NCI-H2227 (cell line): Measurements from ENCODE around the gene CTNNA2.
A peak's percentile ranks its signal among the peaks of the same experiment; 100 is the strongest.
"Not testable (repeated sequence)": the region's sequence is repeated elsewhere in the genome, so short reads cannot be mapped to it uniquely, and the experiment has no call there.

Experiments used
- DNase-seq: peaks from one replicate; lab custom pipeline; 2025; ENCODE audit not compliant: unreplicated experiment; lab: John Stamatoyannopoulos, UW

The CTNNA2 gene

GRCh38 chr2:80070587-80070986, 557.7 kb downstream of the CTNNA2 start:
- no peak for DNase-seq

GRCh38 chr2:80071941-80072340, 559.1 kb downstream of the CTNNA2 start:
- no peak for DNase-seq

DNA sequence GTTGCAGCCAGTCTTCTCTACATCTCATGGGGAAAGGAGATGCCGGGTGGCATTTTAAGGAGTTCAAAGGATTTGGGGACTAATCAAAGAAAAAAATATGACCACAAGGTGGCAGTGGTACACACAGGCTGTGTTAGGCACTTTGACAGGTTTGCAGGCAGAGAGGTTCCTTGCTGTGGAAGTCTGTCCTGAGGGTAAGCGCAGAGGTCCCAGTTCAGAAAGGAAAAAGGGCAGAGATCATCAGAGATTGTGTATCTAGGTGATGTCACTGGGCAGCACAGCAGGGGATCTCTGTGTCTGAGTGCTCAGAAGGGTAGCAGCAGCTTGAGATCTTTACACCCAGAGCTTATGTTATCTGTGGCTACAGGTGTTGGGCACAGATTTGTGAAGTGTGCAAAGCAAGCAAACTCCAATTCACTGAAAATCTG, 560.3 kb downstream of the CTNNA2 start:
- DNase-seq = peak; percentile 80

DNA sequence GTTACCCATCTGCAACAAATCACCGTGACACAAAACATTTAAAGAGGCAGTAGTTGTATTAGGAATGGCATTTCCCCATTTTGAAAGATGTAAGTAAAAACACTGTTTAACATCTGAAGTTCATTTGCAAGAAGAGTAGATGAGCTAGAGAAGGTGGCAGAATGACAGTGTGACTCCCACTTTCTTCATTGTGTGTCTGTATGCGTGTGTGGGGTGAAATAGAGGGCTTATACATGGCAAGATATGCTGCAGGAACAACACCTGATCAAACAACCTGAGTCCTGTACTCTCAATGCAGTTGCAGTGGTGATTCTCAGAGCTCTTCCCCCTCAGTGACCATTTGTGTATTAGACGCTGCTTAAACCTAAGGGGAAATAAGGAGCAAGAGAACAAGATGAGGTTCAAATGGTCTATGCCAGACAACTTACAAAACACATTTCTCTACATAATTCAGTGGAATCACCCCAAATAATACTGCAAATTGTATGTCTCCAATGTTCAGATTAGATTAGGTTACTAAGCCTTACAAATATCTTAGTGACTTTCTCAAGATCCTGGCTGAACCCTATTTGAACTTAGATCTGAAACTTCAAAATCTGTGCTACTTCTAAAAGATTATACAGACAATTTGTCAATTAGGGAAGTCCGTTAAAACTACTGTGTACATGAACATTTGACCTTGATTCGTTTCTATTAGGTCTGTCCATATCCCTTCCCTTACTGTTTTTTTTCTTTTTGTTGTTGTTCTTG, 561.6 kb downstream of the CTNNA2 start:
- no peak for DNase-seq

DNA sequence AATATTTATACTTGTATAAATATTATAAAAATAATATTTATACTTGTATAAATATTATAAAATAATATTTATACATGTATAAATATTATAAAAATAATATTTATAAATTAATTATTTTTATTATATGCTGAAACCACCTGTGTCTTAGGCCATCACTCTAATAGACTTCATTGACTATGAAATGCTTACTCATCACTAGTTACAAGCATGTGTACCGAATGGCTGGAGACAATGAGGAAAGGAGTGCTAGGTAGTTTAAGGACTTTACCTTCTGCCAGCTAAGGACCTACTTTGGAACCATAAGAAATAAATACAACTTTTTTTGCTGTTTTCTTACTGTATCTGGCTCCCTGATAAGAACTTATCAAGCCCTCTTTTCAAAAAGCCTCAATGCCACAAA, 562.9 kb downstream of the CTNNA2 start:
- DNase-seq = no peak

DNA sequence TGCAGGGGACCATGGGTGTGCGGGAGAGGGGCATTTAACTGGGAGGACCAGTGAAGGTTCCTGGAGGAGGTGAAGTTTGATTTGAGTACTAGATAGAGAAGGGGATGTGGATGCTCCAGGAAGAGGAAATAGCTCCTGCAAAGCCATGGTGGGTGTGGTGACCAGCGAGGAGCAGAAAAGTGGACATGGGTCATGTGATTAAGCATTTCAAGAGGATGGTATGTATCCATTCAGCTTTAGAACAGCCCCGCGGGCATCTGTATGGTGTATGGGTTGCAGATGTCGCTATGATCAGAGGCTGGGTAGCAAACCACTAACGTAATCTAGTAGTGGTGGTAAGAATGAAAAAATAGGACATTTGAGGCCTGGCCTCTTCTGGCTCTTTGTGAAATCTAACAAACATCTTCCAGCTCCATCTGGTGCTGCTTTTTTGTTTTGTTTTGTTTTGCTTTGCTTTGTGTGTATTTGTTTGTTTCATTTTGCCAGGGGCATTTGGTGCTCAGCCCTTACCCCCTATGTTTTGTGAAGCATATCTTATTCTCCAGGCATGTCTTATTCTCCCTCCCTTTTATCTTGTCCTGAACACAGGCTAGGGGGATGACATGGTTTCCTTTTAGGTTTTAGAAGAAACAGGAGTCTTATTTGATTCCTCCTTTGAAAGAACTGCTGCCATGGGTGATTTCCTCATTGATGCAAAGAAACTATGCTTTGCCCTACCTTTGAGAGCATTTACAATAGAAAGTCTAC, 565.6 kb downstream of the CTNNA2 start:
- no peak for DNase-seq

GRCh38 chr2:80080957-80081356, 568.1 kb downstream of the CTNNA2 start:
- DNase-seq = no peak

- DNase-seq = peak; percentile 25
Observed at GRCh38 chr2:80086831-80087230, 574.0 kb downstream of the CTNNA2 start.

DNA sequence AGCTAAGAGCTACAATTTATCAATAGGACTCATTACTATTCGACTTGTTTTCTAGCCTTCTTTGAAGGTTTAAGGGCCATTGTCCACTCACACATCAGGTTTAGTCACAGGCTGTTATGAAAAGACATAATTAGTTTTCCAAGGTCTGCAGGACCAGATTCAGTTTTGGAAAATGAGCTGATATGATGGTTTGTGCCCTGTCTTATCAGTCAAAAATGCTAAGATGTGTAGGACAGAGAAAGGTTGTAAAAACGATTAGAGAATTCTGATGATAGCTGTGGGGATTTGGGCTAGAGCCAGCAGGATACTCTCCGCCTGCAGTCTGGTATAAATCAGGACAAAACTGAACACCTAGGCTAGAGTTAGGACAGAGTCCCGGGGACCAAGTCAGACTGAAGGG, 578.4 kb downstream of the CTNNA2 start:
- no peak for DNase-seq

DNA sequence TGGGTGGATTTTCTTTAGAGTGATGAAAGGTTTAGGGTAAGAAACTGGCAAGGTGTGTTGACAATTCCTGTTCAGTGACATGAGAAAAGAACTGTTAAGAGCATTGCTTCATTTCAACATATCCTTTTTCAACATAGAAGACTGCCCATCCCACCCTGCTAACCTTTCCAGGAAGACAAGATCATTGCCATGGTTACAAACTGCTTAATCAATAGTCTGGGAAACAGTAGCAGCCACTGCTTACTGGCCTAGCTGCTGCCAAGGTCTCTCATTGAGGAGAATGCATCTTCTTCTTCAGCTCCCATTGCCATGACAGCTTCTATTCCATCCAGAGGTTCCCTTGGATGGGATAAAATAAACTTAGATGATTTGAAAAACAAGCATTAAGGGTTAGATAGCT, 579.6 kb downstream of the CTNNA2 start:
- DNase-seq = peak; percentile 33

DNA sequence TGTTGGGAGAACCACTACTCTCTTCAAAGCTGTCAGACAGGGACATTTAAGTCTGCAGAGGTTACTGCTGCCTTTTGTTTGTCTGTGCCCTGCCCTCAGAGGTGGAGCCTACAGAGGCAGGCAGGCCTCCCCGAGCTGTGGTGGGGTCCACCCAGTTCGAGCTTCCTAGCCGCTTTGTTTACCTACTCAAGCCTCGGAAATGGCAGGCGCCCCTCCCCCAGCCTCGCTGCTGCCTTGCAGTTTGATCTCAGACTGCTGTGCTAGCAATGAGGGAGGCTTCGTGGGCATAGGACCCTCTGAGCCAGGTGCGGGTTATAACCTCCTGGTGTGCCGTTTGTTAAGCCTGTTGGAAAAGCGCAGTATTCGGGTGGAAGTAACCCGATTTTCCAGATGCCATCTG, 585.7 kb downstream of the CTNNA2 start:
- DNase-seq = not testable (repeated sequence)

DNA sequence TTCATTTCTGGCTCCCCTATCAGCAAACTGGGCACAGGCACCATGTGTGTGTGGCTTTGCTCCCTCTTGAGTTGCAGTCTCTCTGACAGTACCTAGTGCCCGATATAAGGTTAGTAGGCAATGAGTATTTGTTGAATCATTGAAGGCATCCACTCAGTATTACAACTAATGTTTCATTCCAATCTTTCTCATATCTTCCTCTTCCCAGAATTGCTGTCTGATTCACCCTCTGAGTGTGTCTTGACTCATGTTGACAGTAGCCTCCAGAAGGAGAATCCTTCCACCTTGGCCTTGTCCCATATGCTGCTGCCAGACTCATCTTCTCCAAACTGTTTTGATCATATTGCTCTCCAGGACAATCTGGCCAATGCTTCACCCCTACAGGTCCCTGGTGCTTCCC, 589.2 kb downstream of the CTNNA2 start:
- no peak for DNase-seq

- no peak for DNase-seq
Observed at GRCh38 chr2:80105015-80105640, 592.3 kb downstream of the CTNNA2 start.

GRCh38 chr2:80111185-80111584, 598.3 kb downstream of the CTNNA2 start:
- no peak for DNase-seq

DNA sequence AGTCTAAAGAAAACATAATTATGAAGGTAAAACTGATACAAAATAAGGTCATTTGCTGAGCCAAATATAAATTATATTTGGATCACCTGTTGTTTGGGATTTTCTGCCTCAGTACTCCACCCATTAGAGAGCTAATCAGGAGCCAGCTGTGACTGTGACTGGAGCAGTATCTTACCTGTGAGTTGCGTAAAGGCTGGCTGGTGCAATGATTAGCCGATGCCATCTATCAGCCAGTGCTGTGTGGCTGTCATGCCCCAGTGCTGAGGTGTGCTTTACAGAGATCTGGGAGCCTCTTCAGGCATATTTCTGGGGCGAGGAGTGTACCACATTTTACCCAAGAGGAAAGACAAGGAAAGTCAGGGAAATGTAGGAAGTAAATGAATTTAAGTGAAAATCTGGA, 599.9 kb downstream of the CTNNA2 start:
- no peak for DNase-seq

GRCh38 chr2:80113399-80113798, 600.5 kb downstream of the CTNNA2 start:
- DNase-seq = no peak

GRCh38 chr2:80114812-80115211, 602.0 kb downstream of the CTNNA2 start:
- no peak for DNase-seq

GRCh38 chr2:80117401-80117800, 604.5 kb downstream of the CTNNA2 start:
- DNase-seq = no peak

GRCh38 chr2:80120866-80121265, 608.0 kb downstream of the CTNNA2 start:
- no peak for DNase-seq

DNA sequence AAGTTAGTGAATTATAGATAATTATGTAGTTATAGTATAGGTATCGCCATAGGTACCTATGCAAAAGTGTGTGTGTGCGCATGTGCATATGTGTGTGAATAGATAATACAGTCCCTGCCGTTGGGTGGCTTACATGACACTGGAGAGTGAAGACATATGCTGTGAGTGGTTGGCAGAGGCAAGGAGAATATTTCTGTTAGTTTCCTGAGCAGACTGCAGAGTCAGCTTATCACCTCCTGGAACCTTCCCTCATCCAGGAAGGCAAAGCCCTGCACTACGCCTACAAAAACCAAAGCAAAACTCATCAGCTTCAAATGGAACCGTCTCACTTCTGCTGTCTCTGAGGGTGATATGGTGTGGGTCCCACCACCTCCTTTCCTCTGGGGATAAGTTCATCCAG, 609.8 kb downstream of the CTNNA2 start:
- DNase-seq = no peak

GRCh38 chr2:80126596-80127189, 613.8 kb downstream of the CTNNA2 start:
- DNase-seq = no peak

DNA sequence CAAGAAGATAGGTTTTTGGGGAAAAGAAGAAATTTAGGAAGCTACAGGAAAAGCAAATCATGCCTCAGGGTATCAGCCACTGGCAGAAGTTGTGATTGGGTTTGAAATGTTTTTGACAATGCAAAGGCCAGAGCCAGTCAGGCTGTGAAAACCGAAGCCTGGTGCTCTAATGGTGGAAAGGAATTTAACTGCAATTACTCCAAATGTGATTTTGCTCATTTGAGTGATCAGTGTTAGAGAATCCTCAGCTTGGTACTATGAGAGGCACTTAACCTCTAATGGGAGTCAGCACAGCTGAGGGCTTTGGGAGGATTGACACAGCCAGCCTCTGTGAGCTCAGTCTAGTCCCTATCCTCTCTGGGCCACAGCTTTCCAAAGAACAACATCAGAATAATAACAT, 615.2 kb downstream of the CTNNA2 start:
- DNase-seq = peak; percentile 7
